Dendritic cell treated with granulocyte-macrophage colony-stimulating factor and Interleukin-4, amounts not matched to agents 40 ng/mL and 50 ng/mL, for 4 days (primary cell): ENCODE data around the gene LHX8.
"Not testable (repeated sequence)": the region's sequence is repeated elsewhere in the genome, so short reads cannot be mapped to it uniquely, and the experiment has no call there.

Experiments used
- H3K27ac Mint-ChIP-seq: one replicate; pipeline ENCODE4 v1.8.0; 2022; ENCODE audit warnings: mild to moderate bottlenecking, mixed read lengths
- H3K27me3 Mint-ChIP-seq: one replicate; pipeline ENCODE4 v1.8.0; 2022; ENCODE audit warnings: mild to moderate bottlenecking, mixed read lengths
- H3K36me3 Mint-ChIP-seq: one replicate; pipeline ENCODE4 v1.8.0; 2022; ENCODE audit warnings: low read depth, mixed read lengths
- H3K4me1 Mint-ChIP-seq: one replicate; pipeline ENCODE4 v1.8.0; 2022; ENCODE audit warnings: low read depth, mixed read lengths
- H3K4me3 Mint-ChIP-seq: one replicate; pipeline ENCODE4 v1.8.0; 2022; ENCODE audit warnings: mild to moderate bottlenecking, moderate library complexity, mixed read lengths
- H3K9me3 Mint-ChIP-seq: one replicate; pipeline ENCODE4 v1.8.0; 2022; ENCODE audit warnings: mixed read lengths
- intact Hi-C: fragments of 100-400 bp; cut with micrococcal nuclease; formaldehyde crosslinking; loops from one replicate; pipeline ENCODE4 v1.15.0; 2022

The LHX8 gene

GRCh38 chr1:75152092-75152491, 17.9 kb downstream of the LHX8 start:
- Mint-ChIP-seq H3K27me3 (peaks cover 1% of the 10 kb centered on the region), H3K36me3 (no peaks in the 10 kb centered on the region), H3K9me3 (peaks cover 9% of the 10 kb centered on the region), H3K27ac (no peak overlapping the region), H3K4me3 (no peak overlapping the region), H3K4me1 (no peaks in the 10 kb centered on the region)
- intact Hi-C loops = no loop called here

- H3K36me3 Mint-ChIP-seq = no peaks in the 10 kb centered on the region
- no peaks in the 10 kb centered on the region for H3K27me3 Mint-ChIP-seq
- no peak overlapping the region for H3K27ac Mint-ChIP-seq
- no peak overlapping the region for H3K4me3 Mint-ChIP-seq
- intact Hi-C loops = no loop called here
- no peaks in the 10 kb centered on the region for H3K9me3 Mint-ChIP-seq
- no peaks in the 10 kb centered on the region for H3K4me1 Mint-ChIP-seq
Measured at GRCh38 chr1:75159154-75159553, 25.0 kb downstream of the LHX8 start.

- Mint-ChIP-seq H3K9me3 (no peaks in the 10 kb centered on the region), H3K27me3 (no peaks in the 10 kb centered on the region), H3K4me3 (no peak overlapping the region), H3K36me3 (no peaks in the 10 kb centered on the region), H3K27ac (no peak overlapping the region), H3K4me1 (no peaks in the 10 kb centered on the region)
- intact Hi-C loops = no loop called here
Measured at GRCh38 chr1:75165264-75165663, 31.1 kb downstream of the LHX8 start.

GRCh38 chr1:75166821-75167220, 32.6 kb downstream of the LHX8 start:
- intact Hi-C loops = no loop called here
- Mint-ChIP-seq H3K27me3 (no peaks in the 10 kb centered on the region), H3K36me3 (no peaks in the 10 kb centered on the region), H3K27ac (no peak overlapping the region), H3K4me1 (no peaks in the 10 kb centered on the region), H3K4me3 (no peak overlapping the region), H3K9me3 (no peaks in the 10 kb centered on the region)

GRCh38 chr1:75170011-75170410, 35.8 kb downstream of the LHX8 start:
- Mint-ChIP-seq H3K36me3 (no peaks in the 10 kb centered on the region), H3K4me3 (no peak overlapping the region), H3K4me1 (no peaks in the 10 kb centered on the region), H3K27ac (no peak overlapping the region), H3K9me3 (no peaks in the 10 kb centered on the region), H3K27me3 (no peaks in the 10 kb centered on the region)
- intact Hi-C loops = no loop called here

- Mint-ChIP-seq H3K4me1 (no peaks in the 10 kb centered on the region), H3K27ac (no peak overlapping the region), H3K27me3 (no peaks in the 10 kb centered on the region), H3K4me3 (no peak overlapping the region), H3K36me3 (no peaks in the 10 kb centered on the region), H3K9me3 (no peaks in the 10 kb centered on the region)
- intact Hi-C loops = no loop called here
Measured at GRCh38 chr1:75170981-75171380, 36.8 kb downstream of the LHX8 start.

- intact Hi-C loops = no loop called here
- no peak overlapping the region for H3K27ac Mint-ChIP-seq
- no peaks in the 10 kb centered on the region for H3K9me3 Mint-ChIP-seq
- no peaks in the 10 kb centered on the region for H3K27me3 Mint-ChIP-seq
- H3K4me3 Mint-ChIP-seq = no peak overlapping the region
- no peaks in the 10 kb centered on the region for H3K36me3 Mint-ChIP-seq
- H3K4me1 Mint-ChIP-seq = no peaks in the 10 kb centered on the region
Measured at GRCh38 chr1:75171876-75172275, 37.7 kb downstream of the LHX8 start.

GRCh38 chr1:75172556-75172955, 38.4 kb downstream of the LHX8 start:
- Mint-ChIP-seq H3K27me3 (no peaks in the 10 kb centered on the region), H3K9me3 (no peaks in the 10 kb centered on the region), H3K27ac (no peak overlapping the region), H3K4me1 (no peaks in the 10 kb centered on the region), H3K4me3 (no peak overlapping the region), H3K36me3 (no peaks in the 10 kb centered on the region)
- intact Hi-C loops = no loop called here

GRCh38 chr1:75174031-75174760, 40.0 kb downstream of the LHX8 start:
- no peaks in the 10 kb centered on the region for H3K27me3 Mint-ChIP-seq
- no peak overlapping the region for H3K4me3 Mint-ChIP-seq
- H3K27ac Mint-ChIP-seq = no peak overlapping the region
- H3K36me3 Mint-ChIP-seq = no peaks in the 10 kb centered on the region
- intact Hi-C loops = no loop called here
- H3K9me3 Mint-ChIP-seq = peaks cover 10% of the 10 kb centered on the region
- no peaks in the 10 kb centered on the region for H3K4me1 Mint-ChIP-seq

GRCh38 chr1:75181214-75181955, 47.2 kb downstream of the LHX8 start:
- H3K27ac Mint-ChIP-seq, H3K4me1 Mint-ChIP-seq, H3K36me3 Mint-ChIP-seq, H3K27me3 Mint-ChIP-seq, intact Hi-C loops, H3K4me3 Mint-ChIP-seq: not testable (repeated sequence)
- H3K9me3 Mint-ChIP-seq = peaks cover 39% of the 10 kb centered on the region

- H3K27ac Mint-ChIP-seq = no peak overlapping the region
- H3K27me3 Mint-ChIP-seq = no peaks in the 10 kb centered on the region
- intact Hi-C loops = no loop called here
Measured at GRCh38 chr1:75188892-75189291, 54.7 kb downstream of the LHX8 start.

GRCh38 chr1:75198163-75198562, 64.0 kb downstream of the LHX8 start:
- intact Hi-C loops = no loop called here
- H3K36me3 Mint-ChIP-seq = no peaks in the 10 kb centered on the region
- H3K9me3 Mint-ChIP-seq = no peaks in the 10 kb centered on the region
- no peaks in the 10 kb centered on the region for H3K4me1 Mint-ChIP-seq
- H3K27me3 Mint-ChIP-seq = peaks cover 3% of the 10 kb centered on the region
- no peak overlapping the region for H3K4me3 Mint-ChIP-seq
- H3K27ac Mint-ChIP-seq = no peak overlapping the region

More at GRCh38 chr1:75188892-75189291, 54.7 kb downstream of the LHX8 start:
- Mint-ChIP-seq H3K9me3 (no peaks in the 10 kb centered on the region), H3K4me1 (no peaks in the 10 kb centered on the region), H3K36me3 (no peaks in the 10 kb centered on the region), H3K4me3 (no peak overlapping the region)

- Mint-ChIP-seq H3K9me3 (no peaks in the 10 kb centered on the region), H3K27ac (no peak overlapping the region), H3K36me3 (no peaks in the 10 kb centered on the region), H3K4me1 (no peaks in the 10 kb centered on the region), H3K4me3 (no peak overlapping the region), H3K27me3 (peaks cover 3% of the 10 kb centered on the region)
- intact Hi-C loops = no loop called here
Measured at GRCh38 chr1:75198761-75199160, 64.6 kb downstream of the LHX8 start.

GRCh38 chr1:75202751-75203150, 68.6 kb downstream of the LHX8 start:
- Mint-ChIP-seq H3K36me3 (no peaks in the 10 kb centered on the region), H3K4me3 (no peak overlapping the region), H3K27ac (no peak overlapping the region), H3K27me3 (no peaks in the 10 kb centered on the region), H3K9me3 (no peaks in the 10 kb centered on the region), H3K4me1 (no peaks in the 10 kb centered on the region)
- intact Hi-C loops = no loop called here
